BJ (cell line): ENCODE results near the gene NAV2. TPM values are rescaled to one million over a fixed set of nuclear protein-coding genes. Genes with fewer than 3 reads are reported as not detected.

Experiments
- CTCF ChIA-PET: fragments of 350-600 bp; formaldehyde crosslinking; extraction: SDS; loops from one replicate; lab custom pipeline; 2021; ENCODE audit warnings: antibody characterized with exemption, inconsistent platforms; lab: Yijun Ruan, JAX
- POLR2A ChIA-PET: fragments of 300-600 bp; sonication (Branson Sonifier 250); formaldehyde crosslinking; extraction: SDS; loops from one replicate; lab custom pipeline; 2021; ENCODE audit warnings: antibody characterized with exemption; lab: Charles Lee
- DNase-seq: peaks from one replicate; pipeline ENCODE4 v3.0.0-alpha.2; 2011; ENCODE audit warnings: low read depth
- H3K27me3 ChIP-seq: 2 replicates; pipeline ENCODE4 v1.6.0; 2011; ENCODE audit warnings: low read length; ENCODE audit not compliant: control insufficient read depth, insufficient read depth
- H3K36me3 ChIP-seq: 2 replicates; pipeline ENCODE4 v1.5.1; 2011; ENCODE audit warnings: low read length; ENCODE audit not compliant: control insufficient read depth, insufficient read depth
- H3K4me3 ChIP-seq: 2 replicates; pipeline ENCODE4 v1.5.1; 2011; ENCODE audit warnings: low read depth, mild to moderate bottlenecking, control low read depth, low read length
- CTCF ChIP-seq: IDR thresholded peaks from 2 replicates; pipeline ENCODE4 v1.5.1; 2011; ENCODE audit warnings: low read depth, mild to moderate bottlenecking, control low read depth, inconsistent platforms, low read length, moderate library complexity; ENCODE audit not compliant: insufficient read depth
- polyA plus RNA-seq: library from polyadenylated mRNA; depleted of rRNA; stranded (reverse); fragments of >200 nt; gene quantifications from 2 replicates; pipeline ENCODE4 v1.2.3, GENCODE V29; 2011

Gene NAV2
- polyA plus RNA-seq, 1 experiment: 6.1 TPM

DNA sequence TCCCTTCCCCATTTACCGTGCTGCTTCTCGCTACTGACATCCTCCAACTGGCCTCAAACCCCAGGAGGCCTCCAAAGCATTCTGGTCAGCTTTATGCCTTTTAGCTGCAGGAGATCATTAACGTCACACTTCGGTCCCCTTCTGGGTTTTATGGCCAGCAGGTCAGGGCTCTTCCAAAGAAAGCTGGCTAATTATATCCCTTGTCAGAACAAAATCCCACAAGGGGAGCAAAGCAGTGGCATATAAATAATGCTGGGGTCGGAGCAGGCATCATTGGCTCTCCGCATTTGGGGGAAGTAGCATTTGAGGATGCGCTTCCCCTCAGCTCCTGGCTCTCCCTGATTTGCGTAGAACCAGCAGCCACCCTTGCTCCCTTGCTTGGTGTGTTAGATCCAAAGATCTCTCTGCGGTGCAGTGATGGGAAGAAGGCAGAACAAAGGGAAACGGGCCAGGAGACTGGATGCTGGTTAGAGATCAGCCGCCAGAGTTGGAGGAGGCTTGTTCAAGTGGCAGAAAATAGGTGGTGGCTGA lies 330.2 kb downstream of the NAV2 start:
- no peak overlapping the region for H3K4me3 ChIP-seq
- POLR2A ChIA-PET: no interaction called here
- TF ChIP-seq CTCF: no peak
- no peak for DNase-seq
- H3K36me3 ChIP-seq: peaks cover 16% of the 10 kb centered on the region
- H3K27me3 ChIP-seq: no peaks in the 10 kb centered on the region
- CTCF ChIA-PET: interaction anchor here (0.6 to 1.7 kb wide), 4 partner anchors 11 to 366 kb away, joined by 3 to 4 read pairs (median 3); no protein-coding TSS in a partner anchor

DNA sequence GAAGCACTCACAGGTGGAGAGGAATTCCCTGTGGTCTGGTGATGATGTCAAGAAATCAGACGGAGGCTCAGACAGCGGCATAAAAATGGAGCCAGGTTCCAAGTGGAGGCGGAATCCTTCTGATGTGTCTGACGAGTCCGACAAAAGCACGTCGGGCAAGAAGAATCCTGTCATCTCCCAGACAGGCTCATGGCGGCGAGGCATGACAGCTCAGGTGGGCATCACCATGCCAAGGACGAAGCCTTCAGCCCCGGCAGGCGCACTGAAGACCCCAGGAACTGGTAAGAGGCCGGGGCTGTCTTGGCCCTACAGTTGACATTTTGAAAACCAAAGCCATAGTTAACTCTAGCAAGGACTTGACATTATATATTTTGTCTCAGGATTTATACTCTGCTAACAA lies 331.4 kb downstream of the NAV2 start:
- no peak for TF ChIP-seq CTCF
- DNase-seq: no peak
- peaks cover 13% of the 10 kb centered on the region for H3K36me3 ChIP-seq
- no peak overlapping the region for H3K4me3 ChIP-seq
- ChIA-PET POLR2A (no interaction called here), CTCF (interaction anchor here (1.0 kb wide), 1 partner anchor 20 kb away, joined by 3 read pairs; no protein-coding TSS in a partner anchor)
- H3K27me3 ChIP-seq: no peaks in the 10 kb centered on the region

- CTCF ChIA-PET: interaction anchor here (0.6 kb wide), 1 partner anchor 73 kb away, joined by 3 read pairs; no protein-coding TSS in a partner anchor
- no peak for TF ChIP-seq CTCF
- Histone ChIP-seq H3K4me3 (no peak overlapping the region), H3K27me3 (no peaks in the 10 kb centered on the region), H3K36me3 (peaks cover 10% of the 10 kb centered on the region)
- no peak for DNase-seq
- POLR2A ChIA-PET: no interaction called here
Observed at GRCh38 chr11:20045098-20045688, 332.6 kb downstream of the NAV2 start.

DNA sequence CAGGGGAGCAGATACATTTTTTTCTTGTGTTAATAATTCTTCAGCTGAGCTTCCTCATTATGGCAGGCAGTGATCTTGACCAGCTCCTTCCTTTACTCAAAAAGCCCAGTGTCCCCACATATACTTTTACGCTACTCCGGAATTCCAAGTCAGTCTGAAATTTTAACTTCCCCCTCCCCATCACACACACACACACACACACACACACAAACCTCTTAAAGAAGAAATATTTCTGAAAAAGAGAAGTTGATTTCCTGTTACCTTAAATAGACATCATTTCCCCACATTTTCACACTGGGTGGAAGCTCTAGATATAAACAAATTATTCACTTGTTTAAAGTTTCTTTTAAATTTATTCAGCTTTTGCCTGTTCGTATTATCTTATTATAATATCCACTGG lies 333.8 kb downstream of the NAV2 start:
- Histone ChIP-seq H3K4me3 (no peak overlapping the region), H3K27me3 (no peaks in the 10 kb centered on the region), H3K36me3 (peaks cover 10% of the 10 kb centered on the region)
- no peak for DNase-seq
- POLR2A ChIA-PET: no interaction called here
- CTCF ChIA-PET: interaction anchor here (1.0 to 1.2 kb wide), 3 partner anchors 16 to 22 kb away, joined by 3 to 4 read pairs (median 3); no protein-coding TSS in a partner anchor
- TF ChIP-seq CTCF: no peak

DNA sequence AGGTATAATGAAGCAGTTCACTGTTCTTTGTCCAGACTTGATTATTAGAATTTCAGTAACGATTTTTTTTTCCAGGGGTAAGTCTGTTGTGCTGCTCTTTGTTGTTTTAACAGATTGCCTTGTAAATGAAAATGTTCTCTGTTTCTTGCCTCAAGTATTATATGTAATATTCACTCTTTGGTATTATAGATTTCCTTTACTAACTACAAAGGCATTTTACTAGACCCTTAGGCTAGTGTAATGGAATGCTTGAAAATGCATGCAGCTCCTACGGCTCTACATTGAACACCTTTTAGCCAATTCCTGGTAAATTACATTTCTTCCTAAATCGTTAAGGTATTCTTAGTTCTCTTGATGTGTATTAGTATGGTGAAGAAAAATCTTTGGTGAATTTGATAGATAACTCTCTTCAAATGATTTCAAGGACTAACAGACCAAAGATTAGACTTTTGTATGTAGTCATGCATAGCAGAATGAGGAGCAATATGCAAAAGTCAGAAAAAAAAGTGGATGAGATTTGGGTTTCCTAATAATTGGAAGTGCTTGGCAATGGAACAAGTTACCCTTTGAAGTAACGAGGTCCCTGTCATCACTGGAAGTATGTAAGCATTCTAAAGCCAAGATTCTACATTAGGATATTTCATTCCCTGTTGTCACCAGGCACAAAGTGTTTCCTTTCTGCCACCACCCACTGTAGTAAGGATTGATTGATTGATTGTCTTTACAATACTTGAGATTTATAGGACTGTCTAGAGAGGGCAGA lies 334.6 kb downstream of the NAV2 start:
- ChIA-PET POLR2A (no interaction called here), CTCF (interaction anchor here (1.0 to 1.2 kb wide), 3 partner anchors 17 to 23 kb away, joined by 3 to 4 read pairs (median 3); no protein-coding TSS in a partner anchor)
- Histone ChIP-seq H3K36me3 (peaks cover 10% of the 10 kb centered on the region), H3K4me3 (no peak overlapping the region), H3K27me3 (no peaks in the 10 kb centered on the region)
- no peak for DNase-seq
- TF ChIP-seq CTCF: no peak
